GM12875 (cell line): ENCODE measurements around the gene CANT1.

ENCODE experiments used
- H3K4me3 ChIP-seq: one replicate; pipeline ENCODE4 v1.5.1; 2011; ENCODE audit warnings: low read depth, low read length, control low read depth
- CTCF ChIP-seq: IDR thresholded peaks from 2 replicates; pipeline ENCODE4 v1.5.1; 2011; ENCODE audit warnings: low read depth, mild to moderate bottlenecking, control low read depth, inconsistent platforms, low read length, moderate library complexity, borderline replicate concordance; ENCODE audit not compliant: insufficient read depth

Gene CANT1

GRCh38 chr17:78985395-78985794 lies 24.2 kb downstream of the CANT1 start:
- TF ChIP-seq CTCF: no peak

DNA sequence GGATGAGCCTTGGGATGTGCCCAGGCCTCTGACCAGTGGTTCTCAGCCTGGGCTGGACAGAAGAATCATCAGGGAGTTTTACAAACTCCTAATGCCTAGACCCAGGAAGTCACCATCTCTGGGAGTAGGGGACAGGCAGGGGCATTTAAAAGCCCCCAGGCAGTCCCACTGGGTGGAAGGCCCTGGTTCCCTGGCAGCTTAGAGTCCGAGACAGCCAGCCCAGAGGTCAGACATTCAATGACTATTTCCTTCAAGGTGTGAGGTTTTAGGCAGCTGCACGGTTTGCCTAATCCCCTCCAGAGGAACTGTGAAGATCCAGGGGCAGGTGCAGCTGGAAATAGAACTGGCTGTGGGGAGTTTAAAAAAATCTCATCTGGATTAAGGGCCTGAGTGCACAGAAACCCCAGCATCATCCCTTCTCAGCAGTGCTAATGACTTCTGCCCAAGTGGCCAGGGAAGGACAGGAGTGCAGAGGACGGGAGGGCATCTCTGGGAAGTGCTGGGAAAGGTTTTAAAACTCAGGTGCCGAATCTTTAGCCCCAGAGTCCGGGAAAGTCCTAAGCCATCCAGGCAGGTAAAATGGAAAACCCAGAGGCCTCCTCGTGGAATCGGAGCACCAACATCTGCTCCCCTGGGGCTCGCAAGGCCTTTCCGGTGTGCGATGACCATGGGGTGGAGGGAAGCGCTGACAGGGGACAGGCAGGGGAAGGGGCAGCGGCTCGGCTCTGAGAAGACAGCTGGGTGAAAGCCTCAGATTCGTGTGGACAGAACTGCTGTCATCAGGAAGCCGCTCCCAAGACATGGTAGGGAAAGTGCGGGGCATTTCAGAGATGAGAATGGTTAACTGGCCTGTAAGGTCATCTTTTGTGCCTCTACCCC lies 28.3 kb downstream of the CANT1 start:
- H3K4me3 ChIP-seq: no peak overlapping the region
- no peak for TF ChIP-seq CTCF

More at GRCh38 chr17:78985395-78985794, 24.2 kb downstream of the CANT1 start:
- H3K4me3 ChIP-seq: no peak overlapping the region

- no peak for TF ChIP-seq CTCF
- no peak overlapping the region for H3K4me3 ChIP-seq
Measured at GRCh38 chr17:78980624-78980972, 29.0 kb downstream of the CANT1 start.

DNA sequence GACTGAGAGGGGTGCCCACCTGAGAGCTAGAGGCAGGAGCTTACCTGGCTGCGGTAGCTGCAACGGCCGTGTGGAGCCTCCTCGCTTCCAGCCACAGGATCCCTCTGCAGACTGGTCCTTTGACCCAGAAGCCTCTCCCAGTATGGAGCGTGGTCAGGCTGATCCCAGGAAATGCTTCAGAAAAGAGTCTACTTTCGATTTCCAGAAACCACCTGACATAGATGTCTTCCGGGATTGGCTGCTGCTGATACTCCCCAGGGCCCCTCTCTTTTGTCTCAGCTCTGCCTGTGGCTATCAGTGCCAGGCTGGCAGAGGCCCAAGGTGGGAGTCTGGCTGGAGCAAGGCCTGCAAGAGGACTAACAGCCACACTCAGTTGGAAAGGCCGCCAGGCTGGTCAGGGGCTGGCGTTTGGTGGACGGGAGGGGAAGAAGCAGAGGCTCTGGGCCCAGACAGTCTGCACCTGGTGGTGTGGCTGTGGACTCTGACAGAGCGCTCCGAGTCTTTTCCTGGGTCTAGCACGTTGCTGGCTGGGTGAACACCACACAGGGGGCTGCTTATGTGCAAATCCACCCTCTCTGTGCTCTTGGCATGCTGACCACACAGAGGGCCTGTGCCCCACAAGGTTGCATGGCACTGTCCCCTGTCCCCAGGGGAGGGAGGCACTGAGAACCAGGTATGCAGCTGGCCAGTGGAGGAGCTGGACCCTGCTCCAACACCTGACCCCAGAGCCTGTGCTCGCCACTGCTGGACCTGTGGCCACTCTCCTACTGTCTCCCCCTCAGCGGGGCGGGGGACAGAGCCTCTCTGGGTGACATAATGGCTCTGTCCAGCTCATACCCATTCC lies 29.6 kb downstream of the CANT1 start, which contains the start of gene LGALS3BP:
TSS of gene LGALS3BP (minus strand) at position 144 of the 844 bp plus-strand sequence. CDS start 2,732 bp downstream, outside the sequence.
- no peak for TF ChIP-seq CTCF
- no peak within 1 kb of the TSS for H3K4me3 ChIP-seq

GRCh38 chr17:78977997-78978973 lies 31.3 kb downstream of the CANT1 start:
- H3K4me3 ChIP-seq: no peak overlapping the region
- TF ChIP-seq CTCF: no peak

- no peak overlapping the region for H3K4me3 ChIP-seq
- TF ChIP-seq CTCF: no peak
Measured at GRCh38 chr17:78977681-78977943, 32.0 kb downstream of the CANT1 start.
